CD14-positive monocyte (primary cell): ENCODE data around the gene IL1RAPL1. TPM values are rescaled to one million over a fixed set of nuclear protein-coding genes. Genes with fewer than 3 reads are reported as not detected.

Experiments used
- DNase-seq, 3 donors: peaks; one replicate each; pipeline ENCODE4 v3.0.0-alpha.2; 2011 to 2022
- H2AFZ ChIP-seq: 2 replicates; pipeline ENCODE4 v1.6.0; 2012; ENCODE audit warnings: mild to moderate bottlenecking, low read depth, low read length, inconsistent platforms; ENCODE audit not compliant: insufficient read depth, poor library complexity, severe bottlenecking
- H3K27ac ChIP-seq, 2 donors: 1 replicate in 1 of 2; 2 replicates in 1 of 2; pipeline ENCODE4 v1.5.1; 2012 to 2013; ENCODE audit warnings: low read length in 2 of 2, control low read depth in 1 of 2, inconsistent platforms in 1 of 2, low read depth in 1 of 2, mild to moderate bottlenecking in 1 of 2
- H3K27me3 ChIP-seq, 2 donors: one replicate each; pipeline versions ENCODE4 v1.6.0 to v1.6.1; 2011 to 2013; ENCODE audit warnings: low read length in 2 of 2; ENCODE audit not compliant: control insufficient read depth in 2 of 2, insufficient read depth in 2 of 2
- H3K36me3 ChIP-seq, 2 donors: replicated peaks in 1 of 2; 1 replicate in 1 of 2; 2 replicates in 1 of 2; pipeline versions ENCODE4 v1.5.1 to v1.6.1; 2012 to 2013; ENCODE audit warnings: low read length in 2 of 2, control low read depth in 1 of 2, inconsistent platforms in 1 of 2, mild to moderate bottlenecking in 1 of 2; ENCODE audit not compliant: insufficient read depth in 2 of 2, control insufficient read depth in 1 of 2
- H3K4me1 ChIP-seq, 2 donors: 1 replicate in 1 of 2; 2 replicates in 1 of 2; pipeline versions ENCODE4 v1.5.1 to v1.6.1; 2012 to 2013; ENCODE audit warnings: low read length in 2 of 2, control low read depth in 1 of 2, inconsistent platforms in 1 of 2, mild to moderate bottlenecking in 1 of 2, moderate library complexity in 1 of 2; ENCODE audit not compliant: insufficient read depth in 2 of 2, control insufficient read depth in 1 of 2
- H3K4me2 ChIP-seq: replicated peaks from 2 replicates; pipeline ENCODE3; 2012; ENCODE audit warnings: low read length, moderate library complexity, mild to moderate bottlenecking; ENCODE audit not compliant: poor library complexity, severe bottlenecking; ENCODE audit errors: extremely low read depth
- H3K4me3 ChIP-seq, 3 experiments: fragments of 200-600 bp in 1 of 3; sonication (generic) in 1 of 3; replicated peaks in 1 of 3; 1 replicate in 2 of 3; 2 replicates in 1 of 3; pipeline ENCODE4 v1.5.1; 2011 to 2013; ENCODE audit warnings: low read length in 3 of 3, mild to moderate bottlenecking in 3 of 3, control low read depth in 2 of 3, low read depth in 2 of 3, inconsistent platforms in 1 of 3, moderate library complexity in 1 of 3
- H3K79me2 ChIP-seq: 2 replicates; pipeline ENCODE4 v1.6.0; 2012; ENCODE audit warnings: mild to moderate bottlenecking, control low read depth, inconsistent platforms, low read length, moderate library complexity; ENCODE audit not compliant: insufficient read depth
- H3K9ac ChIP-seq: 2 replicates; pipeline ENCODE4 v1.6.0; 2017; ENCODE audit warnings: low read length, mild to moderate bottlenecking; ENCODE audit not compliant: insufficient read depth, poor library complexity, severe bottlenecking
- H3K9me3 ChIP-seq, 2 donors: replicated peaks in 1 of 2; 1 replicate in 1 of 2; 2 replicates in 1 of 2; pipeline versions ENCODE4 v1.5.1 to v1.6.1; 2012 to 2013; ENCODE audit warnings: low read length in 2 of 2, control low read depth in 1 of 2; ENCODE audit not compliant: control insufficient read depth in 1 of 2, insufficient read depth in 1 of 2
- H4K20me1 ChIP-seq: 2 replicates; pipeline ENCODE4 v1.6.0; 2012; ENCODE audit warnings: mild to moderate bottlenecking, low read length, control low read depth, moderate library complexity; ENCODE audit not compliant: insufficient read depth
- H3K27ac Mint-ChIP-seq, 7 donors: one replicate each; pipeline ENCODE4 v1.8.0; 2020; ENCODE audit warnings: mild to moderate bottlenecking in 7 of 7, mixed read lengths in 7 of 7, moderate library complexity in 6 of 7, inconsistent platforms in 2 of 7
- H3K27me3 Mint-ChIP-seq, 3 donors: one replicate each; pipeline ENCODE4 v1.8.0; 2021 to 2022; ENCODE audit warnings: low read depth in 3 of 3, mild to moderate bottlenecking in 3 of 3, mixed read lengths in 3 of 3, moderate library complexity in 3 of 3, inconsistent platforms in 1 of 3
- H3K36me3 Mint-ChIP-seq, 2 donors: one replicate each; pipeline ENCODE4 v1.8.0; 2020; ENCODE audit warnings: mixed read lengths in 2 of 2, inconsistent platforms in 1 of 2, mild to moderate bottlenecking in 1 of 2
- H3K4me1 Mint-ChIP-seq: one replicate; pipeline ENCODE4 v1.8.0; 2020; ENCODE audit warnings: mild to moderate bottlenecking, mixed read lengths
- H3K4me3 Mint-ChIP-seq, 2 donors: one replicate each; pipeline ENCODE4 v1.8.0; 2020; ENCODE audit warnings: mild to moderate bottlenecking in 2 of 2, mixed read lengths in 2 of 2, moderate library complexity in 1 of 2
- H3K9me3 Mint-ChIP-seq, 7 donors: one replicate each; pipeline ENCODE4 v1.8.0; 2020 to 2022; ENCODE audit warnings: mixed read lengths in 7 of 7, mild to moderate bottlenecking in 6 of 7, moderate library complexity in 6 of 7, inconsistent platforms in 2 of 7
- CTCF ChIP-seq: fragments of 200-600 bp; IDR thresholded peaks from one replicate; pipeline ENCODE4 v1.8.0; 2022; ENCODE audit warnings: antibody characterized with exemption, mild to moderate bottlenecking
- WGBS: methylation state at CpG from one replicate; pipeline ENCODE4 v1.1.5; 2013; ENCODE audit warnings: missing lambda C conversion rate; ENCODE audit not compliant: insufficient coverage; 5-methylcytosine and 5-hydroxymethylcytosine counted together
- intact Hi-C, 2 donors: fragments of 100-400 bp; cut with micrococcal nuclease; formaldehyde crosslinking; loops; one replicate each; pipeline versions ENCODE4 v1.15.0 to v1.15.1; 2023
- polyA plus RNA-seq, 3 donors: library from polyadenylated mRNA; depleted of rRNA in 1 of 3; unstranded in 2 of 3; stranded (reverse) in 1 of 3; fragments of 300-500 nt in 2 of 3; fragments of >200 nt in 1 of 3; fragmentation: Illumina TruSeq in 2 of 3; gene quantifications; 1 replicate in 2 of 3; 2 replicates in 1 of 3; pipeline ENCODE4 v1.2.3, GENCODE V29; 2012 to 2021

The IL1RAPL1 gene
- polyA plus RNA-seq, 3 donors, result not detected

- Mint-ChIP-seq H3K36me3 (no peaks in the 10 kb centered on the region), H3K27me3 (peaks cover 0 to 2% (median 0%) of the 10 kb centered on the region in 3 donors), H3K9me3 (no peaks in the 10 kb centered on the region), H3K27ac (no peak overlapping the region), H3K4me1 (no peaks in the 10 kb centered on the region), H3K4me3 (no peak overlapping the region)
- Histone ChIP-seq H3K4me2 (no peak overlapping the region), H3K9me3 (no peaks in the 10 kb centered on the region), H3K27me3 (no peaks in the 10 kb centered on the region), H2AFZ (no peak overlapping the region), H3K4me1 (no peaks in the 10 kb centered on the region), H4K20me1 (no peaks in the 10 kb centered on the region), H3K9ac (no peak overlapping the region), H3K79me2 (no peaks in the 10 kb centered on the region), H3K4me3 (no peak overlapping the region), H3K27ac (no peak overlapping the region), H3K36me3 (no peaks in the 10 kb centered on the region)
- no peak for TF ChIP-seq CTCF
- no CpG with 5 or more reads among the region's 3 CpGs for WGBS
- intact Hi-C loops, result no loop called here
- DNase-seq, result no peak
Measured at GRCh38 chrX:29947225-29947624, 1360.0 kb downstream of the IL1RAPL1 start.

GRCh38 chrX:29948653-29949052 is 1361.4 kb downstream of the IL1RAPL1 start:
- Mint-ChIP-seq H3K27ac (no peak overlapping the region), H3K9me3 (no peaks in the 10 kb centered on the region), H3K27me3 (peaks cover 0 to 2% (median 0%) of the 10 kb centered on the region in 3 donors), H3K4me3 (no peak overlapping the region), H3K4me1 (no peaks in the 10 kb centered on the region), H3K36me3 (no peaks in the 10 kb centered on the region)
- no peaks in the 10 kb centered on the region for H3K27me3 ChIP-seq
- DNase-seq, result no peak
- H3K9ac ChIP-seq, result no peak overlapping the region
- H3K27ac ChIP-seq, result no peak overlapping the region
- intact Hi-C loops, result no loop called here
- WGBS, result no CpG with 5 or more reads among the region's 1 CpG
- H3K4me2 ChIP-seq, result no peak overlapping the region
- H2AFZ ChIP-seq, result no peak overlapping the region
- H3K36me3 ChIP-seq, result no peaks in the 10 kb centered on the region
- H3K4me1 ChIP-seq, result no peaks in the 10 kb centered on the region
- no peak overlapping the region for H3K4me3 ChIP-seq
- no peaks in the 10 kb centered on the region for H4K20me1 ChIP-seq
- no peaks in the 10 kb centered on the region for H3K79me2 ChIP-seq
- no peaks in the 10 kb centered on the region for H3K9me3 ChIP-seq
- no peak for TF ChIP-seq CTCF
